Sigmoid colon (tissue), 7 donors: ENCODE results near the gene CDC42BPB. TPM values are rescaled to one million over a fixed set of nuclear protein-coding genes. Genes with fewer than 3 reads are reported as not detected.
"Not testable (repeated sequence)": the region's sequence is repeated elsewhere in the genome, so short reads cannot be mapped to it uniquely, and the experiment has no call there.

ENCODE experiments used
- DNase-seq: peaks from one replicate; pipeline ENCODE4 v3.0.0-alpha.2; 2019
- H3K27ac ChIP-seq, 4 donors: fragments of 200-600 bp; sonication (generic); one replicate each; pipeline ENCODE4 v1.5.1; 2016 to 2019; ENCODE audit warnings: mild to moderate bottlenecking in 1 of 4
- H3K27me3 ChIP-seq, 3 donors: fragments of 200-600 bp; sonication (generic); one replicate each; pipeline ENCODE4 v1.5.1; 2019; ENCODE audit warnings: mild to moderate bottlenecking in 1 of 3
- H3K36me3 ChIP-seq, 4 donors: fragments of 200-600 bp; sonication (generic); one replicate each; pipeline ENCODE4 v1.5.1; 2016 to 2019
- H3K4me1 ChIP-seq, 4 donors: fragments of 200-600 bp; sonication (generic); one replicate each; pipeline ENCODE4 v1.5.1; 2017 to 2019
- H3K4me3 ChIP-seq, 4 donors: fragments of 200-600 bp; sonication (generic); one replicate each; pipeline ENCODE4 v1.5.1; 2017 to 2019; ENCODE audit warnings: mild to moderate bottlenecking in 2 of 4, moderate library complexity in 1 of 4
- H3K9me3 ChIP-seq, 4 donors: fragments of 200-600 bp in 3 of 4; sonication (generic) in 3 of 4; one replicate each; pipeline versions ENCODE4 v1.5.1 to v1.6.1; 2013 to 2019
- EP300 ChIP-seq, 4 donors: sonication (generic); formaldehyde crosslinking; IDR thresholded peaks; one replicate each; pipeline ENCODE4 v1.6.1; 2017; ENCODE audit warnings: antibody characterized with exemption in 4 of 4
- POLR2A ChIP-seq, 2 donors: fragments of 450-650 bp; IDR thresholded peaks; one replicate each; pipeline ENCODE4 v1.6.1; 2016; ENCODE audit warnings: antibody characterized with exemption in 2 of 2, mild to moderate bottlenecking in 2 of 2, moderate library complexity in 2 of 2
- POLR2AphosphoS5 ChIP-seq, 4 donors: sonication (generic); formaldehyde crosslinking; IDR thresholded peaks; one replicate each; pipeline ENCODE4 v1.6.1; 2017; ENCODE audit warnings: antibody characterized with exemption in 4 of 4
- WGBS, 2 donors: extraction: QIAGEN DNeasy Blood & Tissue Kit; methylation state at CpG; one replicate each; pipeline ENCODE4 v1.1.7; 2013; 5-methylcytosine and 5-hydroxymethylcytosine counted together
- intact Hi-C: fragments of 100-400 bp; cut with DNase I; formaldehyde crosslinking; loops from one replicate; pipeline ENCODE4 v1.15.1; 2023
- polyA plus RNA-seq, 3 donors: library from polyadenylated mRNA; stranded (reverse); fragments of 200-250 nt; gene quantifications; one replicate each; pipeline ENCODE4 v1.2.3, GENCODE V29; 2013
- total RNA-seq, 4 donors: library from RNA; depleted of rRNA; stranded (reverse); fragments of >200 nt; gene quantifications; one replicate each; pipeline ENCODE4 v1.1.0, GENCODE V29; 2016
- TF ChIP-seq, protein P1 (sequence below), 4 experiments: fragments of 450-650 bp in 3 of 4; fragments of 200-600 bp in 1 of 4; IDR thresholded peaks; one replicate each; pipeline ENCODE4 v1.5.1; 2016 to 2019; ENCODE audit warnings: antibody characterized with exemption in 4 of 4, mild to moderate bottlenecking in 3 of 4, moderate library complexity in 2 of 4
- donor health status: healthy with polysubstance abuse.
- donor health status: Bipolar disorder and iron deficiency.
- donor health status: healthy.

The CDC42BPB gene
- total and polyA plus RNA-seq, 7 donors = 18.0 to 82.3 (median 58.5) TPM

GRCh38 chr14:103050935-103051334 is 6.4 kb downstream of the CDC42BPB start:
- intact Hi-C loops = no loop called here
- H3K4me3 ChIP-seq = no peak overlapping the region
- no peaks in the 10 kb centered on the region for H3K36me3 ChIP-seq
- no peak overlapping the region for H3K27ac ChIP-seq
- WGBS, 2 donors = 79 to 86% methylated on average over 5 of the region's 5 CpGs
- no peaks in the 10 kb centered on the region for H3K9me3 ChIP-seq
- DNase-seq = no peak
- no peaks in the 10 kb centered on the region for H3K27me3 ChIP-seq
- TF ChIP-seq EP300 (IDR thresholded peaks at IDR 0.05) = no peak
- no peak for TF ChIP-seq POLR2AphosphoS5 (IDR thresholded peaks at IDR 0.05)
- peaks cover 0 to 44% (median 27%) of the 10 kb centered on the region in 4 donors for H3K4me1 ChIP-seq

- intact Hi-C loops, H3K4me3 ChIP-seq, DNase-seq, H3K36me3 ChIP-seq, H3K27me3 ChIP-seq, H3K27ac ChIP-seq, H3K9me3 ChIP-seq: not testable (repeated sequence)
- WGBS, 2 donors = 94% methylated on average over 8 of the region's 8 CpGs
- H3K4me1 ChIP-seq = peaks cover 0 to 34% (median 20%) of the 10 kb centered on the region in 4 donors
These were observed 9.9 kb downstream of the CDC42BPB start for GRCh38 chr14:103047453-103047852.

DNA sequence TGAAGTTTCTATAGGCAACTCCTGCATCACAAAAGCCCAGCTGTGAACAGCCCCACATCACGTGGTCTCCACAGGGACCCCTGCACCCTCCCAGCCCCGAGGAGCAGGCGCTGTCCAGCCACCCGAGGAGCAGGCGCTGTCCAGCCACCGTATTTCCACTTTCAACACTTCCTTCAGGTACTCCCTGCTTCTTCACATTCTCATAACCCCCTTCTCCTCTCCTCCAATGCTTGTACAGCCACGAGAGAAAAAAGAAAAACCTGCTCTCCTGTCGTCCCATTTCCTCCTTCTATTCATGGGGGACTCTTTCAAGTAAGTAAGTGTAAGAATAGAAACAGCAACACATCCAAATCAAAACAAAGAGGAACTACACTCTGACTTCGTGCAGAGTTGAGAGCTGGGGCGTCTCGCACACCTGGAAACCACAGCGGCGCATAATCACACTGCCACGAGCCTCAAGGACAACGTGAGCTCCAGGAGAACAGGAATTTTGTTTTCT is 11.9 kb downstream of the CDC42BPB start:
- intact Hi-C loops = no loop called here
- TF ChIP-seq POLR2A (IDR thresholded peaks at IDR 0.05) = no peak
- no peak for TF ChIP-seq POLR2AphosphoS5 (IDR thresholded peaks at IDR 0.05)
- TF ChIP-seq, protein P1, sequence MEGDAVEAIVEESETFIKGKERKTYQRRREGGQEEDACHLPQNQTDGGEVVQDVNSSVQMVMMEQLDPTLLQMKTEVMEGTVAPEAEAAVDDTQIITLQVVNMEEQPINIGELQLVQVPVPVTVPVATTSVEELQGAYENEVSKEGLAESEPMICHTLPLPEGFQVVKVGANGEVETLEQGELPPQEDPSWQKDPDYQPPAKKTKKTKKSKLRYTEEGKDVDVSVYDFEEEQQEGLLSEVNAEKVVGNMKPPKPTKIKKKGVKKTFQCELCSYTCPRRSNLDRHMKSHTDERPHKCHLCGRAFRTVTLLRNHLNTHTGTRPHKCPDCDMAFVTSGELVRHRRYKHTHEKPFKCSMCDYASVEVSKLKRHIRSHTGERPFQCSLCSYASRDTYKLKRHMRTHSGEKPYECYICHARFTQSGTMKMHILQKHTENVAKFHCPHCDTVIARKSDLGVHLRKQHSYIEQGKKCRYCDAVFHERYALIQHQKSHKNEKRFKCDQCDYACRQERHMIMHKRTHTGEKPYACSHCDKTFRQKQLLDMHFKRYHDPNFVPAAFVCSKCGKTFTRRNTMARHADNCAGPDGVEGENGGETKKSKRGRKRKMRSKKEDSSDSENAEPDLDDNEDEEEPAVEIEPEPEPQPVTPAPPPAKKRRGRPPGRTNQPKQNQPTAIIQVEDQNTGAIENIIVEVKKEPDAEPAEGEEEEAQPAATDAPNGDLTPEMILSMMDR (IDR thresholded peaks at IDR 0.05) = no peak
- no peak for TF ChIP-seq EP300 (IDR thresholded peaks at IDR 0.05)
- no peaks in the 10 kb centered on the region for H3K27me3 ChIP-seq
- H3K4me1 ChIP-seq = peaks cover 0 to 27% (median 20%) of the 10 kb centered on the region in 4 donors
- no peak overlapping the region for H3K27ac ChIP-seq
- no peak overlapping the region for H3K4me3 ChIP-seq
- 28 to 62% methylated on average over 15 of the region's 15 CpGs for WGBS, 2 donors
- no peaks in the 10 kb centered on the region for H3K9me3 ChIP-seq
- DNase-seq = no peak
- H3K36me3 ChIP-seq = peaks cover 0 to 17% (median 2%) of the 10 kb centered on the region in 4 donors

- Histone ChIP-seq H3K4me3 (no peak overlapping the region), H3K36me3 (peaks cover 0 to 17% (median 2%) of the 10 kb centered on the region in 4 donors), H3K27me3 (no peaks in the 10 kb centered on the region), H3K27ac (no peak overlapping the region), H3K9me3 (no peaks in the 10 kb centered on the region), H3K4me1 (peaks cover 0 to 25% (median 15%) of the 10 kb centered on the region in 4 donors)
- 91 to 94% methylated on average over 8 of the region's 8 CpGs for WGBS, 2 donors
- DNase-seq = no peak
- intact Hi-C loops = no loop called here
- TF ChIP-seq POLR2A (IDR thresholded peaks at IDR 0.05) = no peak
- no peak for TF ChIP-seq EP300 (IDR thresholded peaks at IDR 0.05)
These were observed 13.9 kb downstream of the CDC42BPB start for GRCh38 chr14:103043257-103044015.

DNA sequence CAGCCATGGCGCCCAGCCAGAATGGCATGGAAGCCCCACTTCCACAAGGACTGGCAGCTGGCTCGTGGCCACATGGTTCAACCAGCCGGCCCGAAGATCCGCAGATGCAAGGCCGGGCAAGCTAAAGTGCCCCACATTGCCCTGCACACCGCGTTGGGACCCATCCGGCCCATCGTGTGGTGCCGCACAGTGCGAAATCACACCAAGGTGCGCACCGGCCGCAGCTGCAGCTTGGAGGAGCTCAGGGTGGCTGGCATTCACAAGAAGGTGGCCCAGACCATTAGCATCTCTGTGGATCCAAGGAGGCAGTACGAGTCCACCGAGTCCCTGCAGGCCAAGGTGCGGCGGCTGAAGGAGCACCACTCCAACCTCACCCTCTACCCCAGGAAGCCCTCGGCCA is 15.9 kb downstream of the CDC42BPB start:
- Histone ChIP-seq H3K4me3 (no peak overlapping the region), H3K36me3 (peaks cover 0 to 17% (median 2%) of the 10 kb centered on the region in 4 donors), H3K27ac (no peak overlapping the region), H3K27me3 (no peaks in the 10 kb centered on the region), H3K9me3 (no peaks in the 10 kb centered on the region), H3K4me1 (peaks cover 0 to 17% (median 13%) of the 10 kb centered on the region in 4 donors)
- WGBS, 2 donors = 98% methylated on average over 20 of the region's 20 CpGs
- TF ChIP-seq, protein P1 (IDR thresholded peaks at IDR 0.05) = no peak
- TF ChIP-seq EP300 (IDR thresholded peaks at IDR 0.05) (no peak), POLR2AphosphoS5 (IDR thresholded peaks at IDR 0.05) (no peak), POLR2A (IDR thresholded peaks at IDR 0.05) (no peak)
- intact Hi-C loops = no loop called here
- no peak for DNase-seq

DNA sequence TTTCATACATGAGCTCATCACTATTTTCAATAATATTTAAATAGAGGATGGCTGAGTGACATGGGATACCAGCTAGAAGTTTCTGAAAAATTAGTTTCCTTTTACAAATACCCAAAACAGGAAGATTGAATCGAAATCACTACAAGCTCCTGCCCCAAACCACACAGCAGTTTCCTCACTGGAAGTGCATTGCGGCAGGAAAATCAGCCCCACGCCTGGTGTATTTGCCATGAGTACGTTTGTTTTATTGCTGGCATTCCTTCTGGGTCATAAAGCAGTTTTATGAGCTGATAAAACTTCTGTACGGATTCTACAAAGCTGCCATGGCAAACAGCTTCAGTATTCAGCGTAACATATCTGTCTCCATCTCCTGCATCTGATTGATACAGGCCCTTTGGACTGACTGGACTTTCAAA is 23.7 kb downstream of the CDC42BPB start:
- H3K27ac ChIP-seq = peak overlapping the region in 3 of 4 donors; percentile 9 to 63 (median 48)
- no peaks in the 10 kb centered on the region for H3K36me3 ChIP-seq
- intact Hi-C loops = no loop called here
- peaks cover 0 to 48% (median 41%) of the 10 kb centered on the region in 4 donors for H3K4me1 ChIP-seq
- H3K27me3 ChIP-seq = no peaks in the 10 kb centered on the region
- no peak overlapping the region for H3K4me3 ChIP-seq
- H3K9me3 ChIP-seq = no peaks in the 10 kb centered on the region
- peak in 1 of 4 donors; percentile 30 for TF ChIP-seq EP300 (IDR thresholded peaks at IDR 0.05)
- TF ChIP-seq, protein P1 (IDR thresholded peaks at IDR 0.05) = no peak
- TF ChIP-seq POLR2AphosphoS5 (IDR thresholded peaks at IDR 0.05) = peak in 2 of 4 donors; percentile 38 to 59
- 11 to 31% methylated on average over 6 of the region's 6 CpGs for WGBS, 2 donors
- no peak for DNase-seq
